HepG2 (cell line): ENCODE results near the gene LHFPL6. TPM values are rescaled to one million over a fixed set of nuclear protein-coding genes. Genes with fewer than 3 reads are reported as not detected.

Experiments
- ATAC-seq: fragments of 200-7000 bp; cut with Tn5 transposase; 3 replicates; pipeline ENCODE4 v1.9.1; 2020; ENCODE audit warnings: mild to moderate bottlenecking, moderate library complexity
- BruUV-seq: library from RNA; stranded (reverse); fragments of 400-500 nt; replicated peaks from 2 replicates; lab custom pipeline; 2021; lab: Mats Ljungman, UMichigan
- CTCF ChIA-PET: fragments of 300-600 bp; formaldehyde crosslinking; extraction: SDS; loops from one replicate; lab custom pipeline; 2021; ENCODE audit warnings: low total read pairs, inconsistent platforms, low intra/inter-chr PET ratio; lab: Yijun Ruan, JAX
- POLR2A ChIA-PET: fragments of 350-600 bp; sonication (Branson Sonifier 250); formaldehyde crosslinking; loops from one replicate; lab custom pipeline; 2020; ENCODE audit warnings: antibody characterized with exemption, inconsistent platforms; lab: Yijun Ruan, JAX
- DNase-seq: peaks from one replicate; pipeline ENCODE4 v3.0.0-alpha.2; 2015; ENCODE audit warnings: low spot score
- FAIRE-seq: peaks from 3 replicates; lab custom pipeline; 2011; peaks lifted over from hg19 to GRCh38; lab: Jason Lieb, UNC
- H2AFZ ChIP-seq: one replicate; pipeline ENCODE4 v1.6.1; 2011; ENCODE audit warnings: low read length, inconsistent platforms
- H3K27ac ChIP-seq: fragments of 300-600 bp; 3 replicates; pipeline ENCODE4 v1.8.0; 2011; ENCODE audit warnings: mixed run types, mild to moderate bottlenecking, mixed read lengths, low read length, inconsistent platforms; ENCODE audit not compliant: insufficient read depth; ENCODE audit errors: extremely low read length
- H3K27me3 ChIP-seq, 2 experiments: fragments of 200-600 bp in 1 of 2; 2 replicates in 1 of 2; 3 replicates in 1 of 2; pipeline versions ENCODE4 v1.6.0 to v1.8.0; 2011; ENCODE audit warnings: low read length in 2 of 2, mild to moderate bottlenecking in 2 of 2, moderate library complexity in 2 of 2, inconsistent platforms in 1 of 2; ENCODE audit not compliant: insufficient read depth in 2 of 2, control insufficient read depth in 1 of 2
- H3K36me3 ChIP-seq, 2 experiments: fragments of 200-600 bp in 1 of 2; replicated peaks in 1 of 2; 2 replicates in 1 of 2; 3 replicates in 1 of 2; pipeline versions ENCODE4 v1.5.1 to v1.8.0; 2011; ENCODE audit warnings: low read length in 2 of 2, inconsistent platforms in 1 of 2; ENCODE audit not compliant: insufficient read depth in 2 of 2, control insufficient read depth in 1 of 2
- H3K4me1 ChIP-seq: 2 replicates; pipeline ENCODE4 v1.5.1; 2012; ENCODE audit warnings: low read length, inconsistent platforms; ENCODE audit not compliant: insufficient read depth
- H3K4me2 ChIP-seq: 2 replicates; pipeline ENCODE4 v1.6.0; 2011; ENCODE audit warnings: low read depth, low read length, inconsistent platforms
- H3K4me3 ChIP-seq, 3 experiments: fragments of 200-600 bp in 1 of 3; sonication (generic), shearing (Covaris generic) in 1 of 3; replicated peaks in 1 of 3; 2 replicates each; pipeline ENCODE4 v1.5.1; 2011 to 2016; ENCODE audit warnings: low read length in 3 of 3, inconsistent platforms in 2 of 3, low read depth in 2 of 3, mild to moderate bottlenecking in 2 of 3, control low read depth in 1 of 3, mixed read lengths in 1 of 3; ENCODE audit not compliant: insufficient read depth in 1 of 3
- H3K79me2 ChIP-seq: one replicate; pipeline ENCODE4 v1.6.1; 2011; ENCODE audit warnings: low read length, inconsistent platforms; ENCODE audit not compliant: insufficient read depth
- H3K9ac ChIP-seq: 2 replicates; pipeline ENCODE4 v1.6.0; 2011; ENCODE audit warnings: mild to moderate bottlenecking, low read depth, low read length, inconsistent platforms; ENCODE audit not compliant: insufficient read depth
- H3K9me3 ChIP-seq: 2 replicates; pipeline ENCODE4 v1.5.1; 2012; ENCODE audit warnings: mild to moderate bottlenecking, low read length
- H4K20me1 ChIP-seq: 2 replicates; pipeline ENCODE4 v1.6.0; 2011; ENCODE audit warnings: inconsistent platforms, mild to moderate bottlenecking, low read length, moderate library complexity; ENCODE audit not compliant: insufficient read depth
- HNRNPUL1 ChIP-seq: fragments of 200-400 bp; formaldehyde crosslinking; IDR thresholded peaks from 2 replicates; pipeline ENCODE4 v1.6.1; 2017; ENCODE audit warnings: low read depth, mild to moderate bottlenecking, low read length, moderate library complexity
- NR1H2 ChIP-seq: sonication (generic); formaldehyde crosslinking; IDR thresholded peaks from 2 replicates; pipeline ENCODE4 v1.8.1; 2022; ENCODE audit warnings: low read depth, missing genetic modification reagents, borderline replicate concordance
- POLR2AphosphoS5 ChIP-seq: IDR thresholded peaks from 2 replicates; pipeline ENCODE4 v1.6.1; 2012; ENCODE audit warnings: low read depth, low read length
- ZNF337 ChIP-seq: sonication (generic); formaldehyde crosslinking; IDR thresholded peaks from 2 replicates; pipeline ENCODE4 v1.5.1; 2020; ENCODE audit warnings: missing genetic modification reagents, low read depth, mild to moderate bottlenecking, borderline replicate concordance
- ZNF350 ChIP-seq: sonication (generic); formaldehyde crosslinking; IDR thresholded peaks from 2 replicates; pipeline ENCODE4 v1.4.0; 2020; ENCODE audit warnings: mild to moderate bottlenecking, low read depth, missing genetic modification reagents, borderline replicate concordance
- ZNF441 ChIP-seq: sonication (generic); formaldehyde crosslinking; IDR thresholded peaks from 2 replicates; pipeline ENCODE4 v1.7.0; 2021; ENCODE audit warnings: missing genetic modification reagents, borderline replicate concordance
- ZNF564 ChIP-seq: sonication (generic); formaldehyde crosslinking; IDR thresholded peaks from 2 replicates; pipeline ENCODE4 v1.8.1; 2023; ENCODE audit warnings: mild to moderate bottlenecking, missing genetic modification reagents
- ZSCAN30 ChIP-seq: sonication (generic); formaldehyde crosslinking; IDR thresholded peaks from 2 replicates; pipeline ENCODE4 v1.5.0; 2020; ENCODE audit warnings: mild to moderate bottlenecking, missing genetic modification reagents
- WGBS: methylation state at CpG from one replicate; pipeline ENCODE4 v1.1.6; 2017; ENCODE audit warnings: low lambda C conversion rate; 5-methylcytosine and 5-hydroxymethylcytosine counted together
- in situ Hi-C: cut with HindIII; loops from 2 replicates; pipeline ENCODE4 v1.10.0; 2017; ENCODE audit warnings: low pct_unique_long_range_greater_than_20kb; ENCODE audit not compliant: extremely low pct_ligation_motif_present
- intact Hi-C: fragments of 100-400 bp; cut with micrococcal nuclease; formaldehyde crosslinking; loops from one replicate; pipeline ENCODE4 v1.10.0; 2022; ENCODE audit not compliant: unreplicated experiment
- polyA plus RNA-seq, 8 experiments: library from polyadenylated mRNA; depleted of rRNA in 3 of 8; stranded (reverse) in 7 of 8; unstranded in 1 of 8; fragments of >200 nt; fragmentation: Illumina TruSeq in 4 of 8; extraction: Trizol in 4 of 8; gene quantifications; 2 replicates each; pipeline versions ENCODE4 v1.2.1 to v1.2.3, GENCODE V29; 2011 to 2016; ENCODE audit warnings: low read depth in 4 of 8, missing spikeins in 1 of 8, mixed read lengths in 1 of 8; ENCODE audit not compliant: insufficient read depth in 1 of 8
- total RNA-seq, 5 experiments: library from RNA; depleted of rRNA; stranded (reverse); fragments of >200 nt; fragmentation: Illumina TruSeq; extraction: Trizol; gene quantifications; 2 replicates each; pipeline ENCODE4 v1.2.3, GENCODE V29; 2016; ENCODE audit warnings: low read depth in 1 of 5
- TF ChIP-seq, protein P1 (sequence below): conservative IDR thresholded peaks from 2 replicates; pipeline ENCODE4 v1.6.1; 2018; ENCODE audit warnings: missing genetic modification reagents

Gene LHFPL6
- total and polyA plus RNA-seq, 2 of the 13 experiments (the other 11 are each of a cell fraction or from before 2014, with no cell fraction given) = not detected

DNA sequence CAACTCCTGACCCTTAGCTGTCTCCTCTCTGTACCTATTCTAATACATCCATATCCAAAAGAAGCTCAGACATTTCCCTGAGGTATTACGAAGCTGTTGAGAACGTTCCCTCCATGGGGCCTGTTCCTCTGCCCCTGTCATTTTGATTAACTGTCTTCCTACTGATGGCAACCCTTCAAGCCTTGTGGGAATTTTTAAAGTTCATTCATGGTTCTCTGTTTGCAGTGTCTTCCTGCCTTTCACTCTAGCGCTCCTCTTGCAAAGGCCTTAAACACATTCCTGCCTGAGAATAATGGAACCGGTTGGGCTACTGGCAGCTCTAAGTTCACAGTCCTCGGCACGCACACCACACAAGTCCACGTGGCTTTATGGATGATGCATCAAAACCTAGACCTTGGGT is 66.1 kb downstream of the LHFPL6 start:
- BruUV-seq = no TSS peak
- intact Hi-C loops = no loop called here

DNA sequence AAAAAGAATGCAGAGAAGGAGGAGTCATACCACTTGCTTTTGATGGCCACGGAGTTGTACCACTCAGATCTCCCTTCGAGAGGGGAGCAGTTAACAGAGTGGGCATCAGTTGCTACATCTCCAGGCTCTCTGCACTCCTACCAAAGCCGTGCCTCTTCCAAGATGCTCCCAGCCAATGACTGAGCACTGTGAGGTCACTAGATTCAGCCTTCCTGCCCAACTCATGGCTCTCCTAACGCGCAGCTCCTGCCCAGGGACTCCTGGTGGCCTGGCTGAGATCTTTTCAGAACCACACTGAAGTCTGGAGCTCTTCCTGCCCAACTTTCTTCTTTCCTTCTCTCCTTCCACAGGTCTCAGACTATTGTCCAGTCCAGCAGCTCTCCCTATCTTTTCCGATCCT is 66.7 kb downstream of the LHFPL6 start:
- WGBS = 9% methylated on average over 6 of the region's 6 CpGs

More for the DNA sequence above, 66.1 kb downstream of the LHFPL6 start:
- Histone ChIP-seq H2AFZ (no peak overlapping the region), H3K4me1 (no peaks in the 10 kb centered on the region), H3K36me3 (no peaks in the 10 kb centered on the region), H3K9me3 (no peaks in the 10 kb centered on the region), H3K27me3 (no peaks in the 10 kb centered on the region), H3K27ac (no peak overlapping the region), H3K4me3 (no peak overlapping the region), H3K4me2 (no peak overlapping the region), H3K79me2 (no peaks in the 10 kb centered on the region), H3K9ac (no peak overlapping the region), H4K20me1 (no peaks in the 10 kb centered on the region)
- POLR2A ChIA-PET = no interaction called here
- ATAC-seq (no peak), DNase-seq (no peak), FAIRE-seq (no peak)
- CTCF ChIA-PET = no interaction called here
- in situ Hi-C loops = no loop called here
- under 1% methylated on average over 7 of the region's 7 CpGs for WGBS
- TF ChIP-seq HNRNPUL1 (no peak), ZNF564 (no peak), POLR2AphosphoS5 (no peak), ZNF441 (CRISPR knock-in tag) (no peak), ZNF337 (CRISPR knock-in tag) (no peak)
- TF ChIP-seq, protein P1, sequence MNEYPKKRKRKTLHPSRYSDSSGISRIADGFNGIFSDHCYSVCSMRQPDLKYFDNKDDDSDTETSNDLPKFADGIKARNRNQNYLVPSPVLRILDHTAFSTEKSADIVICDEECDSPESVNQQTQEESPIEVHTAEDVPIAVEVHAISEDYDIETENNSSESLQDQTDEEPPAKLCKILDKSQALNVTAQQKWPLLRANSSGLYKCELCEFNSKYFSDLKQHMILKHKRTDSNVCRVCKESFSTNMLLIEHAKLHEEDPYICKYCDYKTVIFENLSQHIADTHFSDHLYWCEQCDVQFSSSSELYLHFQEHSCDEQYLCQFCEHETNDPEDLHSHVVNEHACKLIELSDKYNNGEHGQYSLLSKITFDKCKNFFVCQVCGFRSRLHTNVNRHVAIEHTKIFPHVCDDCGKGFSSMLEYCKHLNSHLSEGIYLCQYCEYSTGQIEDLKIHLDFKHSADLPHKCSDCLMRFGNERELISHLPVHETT (CRISPR knock-in tag) = no peak

More for the DNA sequence above, 66.7 kb downstream of the LHFPL6 start:
- H3K4me3 ChIP-seq = no peak overlapping the region
- H3K4me2 ChIP-seq = no peak overlapping the region
- H2AFZ ChIP-seq = no peak overlapping the region
- intact Hi-C loops = no loop called here
- no peaks in the 10 kb centered on the region for H3K27me3 ChIP-seq
- FAIRE-seq = no peak
- ATAC-seq = no peak
- no TSS peak for BruUV-seq
- TF ChIP-seq NR1H2 (CRISPR knock-in tag) (no peak), ZSCAN30 (CRISPR knock-in tag) (no peak), ZNF350 (CRISPR knock-in tag) (no peak)
- no peaks in the 10 kb centered on the region for H4K20me1 ChIP-seq
- H3K9ac ChIP-seq = no peak overlapping the region
- H3K79me2 ChIP-seq = no peaks in the 10 kb centered on the region
- H3K27ac ChIP-seq = no peak overlapping the region
- H3K36me3 ChIP-seq = no peaks in the 10 kb centered on the region
- no peaks in the 10 kb centered on the region for H3K9me3 ChIP-seq
- H3K4me1 ChIP-seq = no peaks in the 10 kb centered on the region
- DNase-seq = no peak
- in situ Hi-C loops = no loop called here
- CTCF ChIA-PET = no interaction called here
- POLR2A ChIA-PET = no interaction called here
